ENCODE measurements around the gene PDXP.

The PDXP gene

DNA sequence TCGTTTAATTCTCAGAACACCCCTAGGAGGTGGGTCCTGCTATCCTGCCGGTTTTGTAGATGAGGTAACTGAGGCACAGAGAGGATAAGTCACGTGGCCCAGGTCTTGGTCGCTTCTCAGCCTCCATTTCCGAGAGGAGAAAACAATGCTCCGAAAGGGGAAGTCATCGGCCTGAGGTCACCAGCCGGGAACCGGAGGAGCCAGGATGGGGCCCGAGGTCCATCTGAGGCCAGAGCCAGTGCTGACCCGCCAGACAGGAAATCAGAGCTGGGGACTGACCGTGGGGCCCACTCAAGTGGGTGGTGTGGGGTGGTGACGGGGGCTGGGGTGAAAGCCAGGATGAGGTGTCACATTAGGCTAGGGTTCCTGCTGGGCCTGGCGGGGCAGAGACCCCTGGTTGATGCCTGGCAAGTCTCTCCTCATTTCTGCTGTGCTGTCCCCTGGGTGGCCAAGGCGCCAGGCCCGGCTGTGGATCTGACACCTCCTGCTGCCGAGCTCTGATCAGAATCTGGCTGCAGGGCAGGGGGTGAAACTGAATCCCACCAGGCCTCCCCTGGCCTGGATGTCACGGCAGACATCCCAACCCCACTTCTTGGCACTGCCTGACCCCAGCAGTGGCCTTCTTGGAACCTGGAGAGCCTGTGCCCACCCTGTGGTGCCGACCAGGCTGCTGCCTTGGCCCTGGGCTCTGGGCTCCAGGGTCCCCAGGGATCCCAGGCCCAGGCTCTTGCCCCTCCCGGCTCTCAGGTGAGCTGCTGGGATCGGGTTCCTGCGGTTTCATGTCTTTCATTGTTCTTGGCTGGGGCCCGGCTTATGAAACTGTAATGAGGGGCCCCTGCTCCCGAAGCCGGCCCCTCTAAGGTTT is 50.3 kb downstream of the PDXP start:
- TF ChIP-seq TAF1 (IDR thresholded peaks at IDR 0.05; ENCODE audit: borderline replicate concordance, insufficient read depth, low read length) (no peak), POLR2AphosphoS5 (IDR thresholded peaks at IDR 0.05; ENCODE audit: low read depth, low read length) (no peak), SIN3A (IDR thresholded peaks at IDR 0.05; ENCODE audit: borderline replicate concordance, insufficient read depth, low read length) (no peak), FOXP2 (optimal IDR thresholded peaks at IDR 0.05; ENCODE audit: borderline replicate concordance, extremely low read depth, extremely low read length, insufficient read depth) (no peak)
- TF ChIP-seq, protein P1, sequence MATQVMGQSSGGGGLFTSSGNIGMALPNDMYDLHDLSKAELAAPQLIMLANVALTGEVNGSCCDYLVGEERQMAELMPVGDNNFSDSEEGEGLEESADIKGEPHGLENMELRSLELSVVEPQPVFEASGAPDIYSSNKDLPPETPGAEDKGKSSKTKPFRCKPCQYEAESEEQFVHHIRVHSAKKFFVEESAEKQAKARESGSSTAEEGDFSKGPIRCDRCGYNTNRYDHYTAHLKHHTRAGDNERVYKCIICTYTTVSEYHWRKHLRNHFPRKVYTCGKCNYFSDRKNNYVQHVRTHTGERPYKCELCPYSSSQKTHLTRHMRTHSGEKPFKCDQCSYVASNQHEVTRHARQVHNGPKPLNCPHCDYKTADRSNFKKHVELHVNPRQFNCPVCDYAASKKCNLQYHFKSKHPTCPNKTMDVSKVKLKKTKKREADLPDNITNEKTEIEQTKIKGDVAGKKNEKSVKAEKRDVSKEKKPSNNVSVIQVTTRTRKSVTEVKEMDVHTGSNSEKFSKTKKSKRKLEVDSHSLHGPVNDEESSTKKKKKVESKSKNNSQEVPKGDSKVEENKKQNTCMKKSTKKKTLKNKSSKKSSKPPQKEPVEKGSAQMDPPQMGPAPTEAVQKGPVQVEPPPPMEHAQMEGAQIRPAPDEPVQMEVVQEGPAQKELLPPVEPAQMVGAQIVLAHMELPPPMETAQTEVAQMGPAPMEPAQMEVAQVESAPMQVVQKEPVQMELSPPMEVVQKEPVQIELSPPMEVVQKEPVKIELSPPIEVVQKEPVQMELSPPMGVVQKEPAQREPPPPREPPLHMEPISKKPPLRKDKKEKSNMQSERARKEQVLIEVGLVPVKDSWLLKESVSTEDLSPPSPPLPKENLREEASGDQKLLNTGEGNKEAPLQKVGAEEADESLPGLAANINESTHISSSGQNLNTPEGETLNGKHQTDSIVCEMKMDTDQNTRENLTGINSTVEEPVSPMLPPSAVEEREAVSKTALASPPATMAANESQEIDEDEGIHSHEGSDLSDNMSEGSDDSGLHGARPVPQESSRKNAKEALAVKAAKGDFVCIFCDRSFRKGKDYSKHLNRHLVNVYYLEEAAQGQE (IDR thresholded peaks at IDR 0.05; ENCODE audit: insufficient read depth in 1 of 2, low read depth in 2 of 2, low read length in 2 of 2) = no peak

DNA sequence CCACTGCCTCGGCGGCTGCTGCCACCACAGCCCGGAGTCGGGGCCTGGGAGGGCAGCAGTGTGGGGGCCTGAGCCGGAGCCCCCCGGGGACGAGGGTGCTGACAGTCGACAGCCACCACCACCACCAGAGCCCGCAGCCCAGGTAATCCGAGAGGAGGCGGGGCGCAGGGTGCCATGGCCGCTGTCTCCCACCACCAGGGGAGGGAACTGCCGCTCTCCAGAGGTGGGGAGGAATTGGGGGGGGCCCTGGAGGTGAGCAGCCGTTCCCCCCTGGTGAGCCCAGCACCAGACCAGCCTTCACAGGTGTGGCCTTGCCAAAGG is 50.9 kb downstream of the PDXP start:
- TF ChIP-seq SIN3A (IDR thresholded peaks at IDR 0.05; ENCODE audit: borderline replicate concordance, insufficient read depth, low read length) (no peak), TAF1 (IDR thresholded peaks at IDR 0.05; ENCODE audit: borderline replicate concordance, insufficient read depth, low read length) (no peak), FOXP2 (optimal IDR thresholded peaks at IDR 0.05; ENCODE audit: borderline replicate concordance, extremely low read depth, extremely low read length, insufficient read depth) (no peak), POLR2AphosphoS5 (IDR thresholded peaks at IDR 0.05; ENCODE audit: low read depth, low read length) (no peak)
- TF ChIP-seq, protein P1 (IDR thresholded peaks at IDR 0.05; ENCODE audit: insufficient read depth in 1 of 2, low read depth in 2 of 2, low read length in 2 of 2) = no peak

DNA sequence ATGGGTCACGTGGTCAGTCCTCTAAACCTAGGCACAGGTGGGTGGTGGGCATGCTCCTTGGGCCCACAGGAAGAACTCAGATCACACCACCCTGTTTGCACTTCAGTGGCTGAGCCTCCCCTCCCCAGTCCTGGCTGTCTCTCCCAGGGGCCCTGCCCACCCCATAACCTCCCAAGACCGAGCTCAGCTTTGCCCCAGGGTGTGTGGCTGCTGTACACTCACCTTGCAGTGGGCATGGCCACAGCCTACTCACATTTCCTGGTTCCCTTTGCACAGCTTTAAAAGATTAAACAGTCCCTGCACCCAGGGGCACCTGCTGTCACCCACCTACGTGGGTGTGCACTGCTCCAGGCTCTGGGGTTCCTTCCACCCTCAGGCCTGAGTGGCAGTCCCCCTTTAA is 52.2 kb downstream of the PDXP start:
- TF ChIP-seq SIN3A (IDR thresholded peaks at IDR 0.05; ENCODE audit: borderline replicate concordance, insufficient read depth, low read length) (no peak), POLR2AphosphoS5 (IDR thresholded peaks at IDR 0.05; ENCODE audit: low read depth, low read length) (no peak), FOXP2 (optimal IDR thresholded peaks at IDR 0.05; ENCODE audit: borderline replicate concordance, extremely low read depth, extremely low read length, insufficient read depth) (no peak), TAF1 (IDR thresholded peaks at IDR 0.05; ENCODE audit: borderline replicate concordance, insufficient read depth, low read length) (no peak)
- TF ChIP-seq, protein P1 (IDR thresholded peaks at IDR 0.05; ENCODE audit: insufficient read depth in 1 of 2, low read depth in 2 of 2, low read length in 2 of 2) = no peak

DNA sequence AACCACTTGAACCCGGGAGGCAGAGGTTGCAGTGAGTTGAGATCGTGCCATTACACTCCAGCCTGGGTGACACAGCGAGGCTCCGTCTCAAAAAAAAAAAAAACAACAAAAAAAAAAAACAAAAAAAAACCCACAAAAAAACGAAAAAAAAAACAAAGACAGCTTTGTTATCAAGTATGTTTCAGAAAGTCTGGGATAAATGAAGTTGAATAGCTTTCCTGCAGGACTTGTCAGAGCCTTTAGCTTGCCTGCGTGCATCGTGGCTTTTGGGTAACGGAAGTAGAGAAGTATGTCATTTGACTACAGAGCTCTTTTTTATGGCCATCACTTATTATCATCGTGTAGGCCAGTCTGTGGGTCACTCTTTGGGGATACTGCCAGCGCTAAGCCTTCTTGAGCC is 53.0 kb downstream of the PDXP start:
- TF ChIP-seq POLR2AphosphoS5 (IDR thresholded peaks at IDR 0.05; ENCODE audit: low read depth, low read length) = no peak
- TF ChIP-seq, protein P1 (IDR thresholded peaks at IDR 0.05; ENCODE audit: insufficient read depth in 1 of 2, low read depth in 2 of 2, low read length in 2 of 2) = no peak
- TF ChIP-seq FOXP2 (optimal IDR thresholded peaks at IDR 0.05; ENCODE audit: borderline replicate concordance, extremely low read depth, extremely low read length, insufficient read depth) = no peak
- TF ChIP-seq SIN3A (IDR thresholded peaks at IDR 0.05; ENCODE audit: borderline replicate concordance, insufficient read depth, low read length) = no peak
- no peak for TF ChIP-seq TAF1 (IDR thresholded peaks at IDR 0.05; ENCODE audit: borderline replicate concordance, insufficient read depth, low read length)

Data from PFSK-1 (cell line).